ENCODE measurements around the gene ITGA6. TPM values are rescaled to one million over a fixed set of nuclear protein-coding genes. Genes with fewer than 3 reads are reported as not detected.

ITGA6 gene
- total RNA-seq, 1 experiment from 2014 or later = 75.9 TPM

- in situ Hi-C loops (cut with HindIII; ENCODE audit: low pct_unique_long_range_greater_than_20kb, low sequenced_read_pairs) (no loop called here), intact Hi-C loops (cut with micrococcal nuclease; ENCODE audit: unreplicated experiment) (no loop called here)
- TF ChIP-seq SIN3A (IDR thresholded peaks at IDR 0.05; ENCODE audit: borderline replicate concordance, insufficient read depth, low read depth, low read length) = no peak
- no peak for TF ChIP-seq REST (IDR thresholded peaks at IDR 0.05; ENCODE audit: insufficient read depth in 1 of 2, low read depth in 2 of 2, low read length in 1 of 2)
- TF ChIP-seq, protein P1, sequence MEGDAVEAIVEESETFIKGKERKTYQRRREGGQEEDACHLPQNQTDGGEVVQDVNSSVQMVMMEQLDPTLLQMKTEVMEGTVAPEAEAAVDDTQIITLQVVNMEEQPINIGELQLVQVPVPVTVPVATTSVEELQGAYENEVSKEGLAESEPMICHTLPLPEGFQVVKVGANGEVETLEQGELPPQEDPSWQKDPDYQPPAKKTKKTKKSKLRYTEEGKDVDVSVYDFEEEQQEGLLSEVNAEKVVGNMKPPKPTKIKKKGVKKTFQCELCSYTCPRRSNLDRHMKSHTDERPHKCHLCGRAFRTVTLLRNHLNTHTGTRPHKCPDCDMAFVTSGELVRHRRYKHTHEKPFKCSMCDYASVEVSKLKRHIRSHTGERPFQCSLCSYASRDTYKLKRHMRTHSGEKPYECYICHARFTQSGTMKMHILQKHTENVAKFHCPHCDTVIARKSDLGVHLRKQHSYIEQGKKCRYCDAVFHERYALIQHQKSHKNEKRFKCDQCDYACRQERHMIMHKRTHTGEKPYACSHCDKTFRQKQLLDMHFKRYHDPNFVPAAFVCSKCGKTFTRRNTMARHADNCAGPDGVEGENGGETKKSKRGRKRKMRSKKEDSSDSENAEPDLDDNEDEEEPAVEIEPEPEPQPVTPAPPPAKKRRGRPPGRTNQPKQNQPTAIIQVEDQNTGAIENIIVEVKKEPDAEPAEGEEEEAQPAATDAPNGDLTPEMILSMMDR (IDR thresholded peaks at IDR 0.05) = no peak
- no peak for TF ChIP-seq TCF7L2 (IDR thresholded peaks at IDR 0.05; ENCODE audit: low read depth, low read length)
- TF ChIP-seq POLR2AphosphoS5 (IDR thresholded peaks at IDR 0.05; ENCODE audit: low read depth, low read length) = no peak
- Histone ChIP-seq H3K9me3 (ENCODE audit: control insufficient read depth, insufficient read depth, low read depth, low read length) (no peaks in the 10 kb centered on the region), H3K27me3 (ENCODE audit: control insufficient read depth, insufficient read depth, low read length) (no peaks in the 10 kb centered on the region; the same call in 1 of the 2 replicates), H3K4me1 (ENCODE audit: control insufficient read depth, insufficient read depth, low read length) (no peaks in the 10 kb centered on the region), H3K36me3 (ENCODE audit: control insufficient read depth, insufficient read depth, low read length) (no peaks in the 10 kb centered on the region), H3K27ac (ENCODE audit: low read length) (no peak overlapping the region), H3K4me3 (ENCODE audit: low read depth in 2 of 2, low read length in 2 of 2) (no peak overlapping the region)
- BruUV-seq (replicated peaks) = no TSS peak
- ChIA-PET POLR2A (no interaction called here), CTCF (no interaction called here)
- ATAC-seq (no peak), DNase-seq (ENCODE audit: low read depth, low spot score) (no peak)
Measured at GRCh38 chr2:172403402-172403801, 24.0 kb upstream of the ITGA6 start.

- CTCF ChIA-PET = no interaction called here
- TF ChIP-seq SIN3A (IDR thresholded peaks at IDR 0.05; ENCODE audit: borderline replicate concordance, insufficient read depth, low read depth, low read length) (no peak), TCF7L2 (IDR thresholded peaks at IDR 0.05; ENCODE audit: low read depth, low read length) (no peak), POLR2AphosphoS5 (IDR thresholded peaks at IDR 0.05; ENCODE audit: low read depth, low read length) (no peak), REST (IDR thresholded peaks at IDR 0.05; ENCODE audit: insufficient read depth in 1 of 2, low read depth in 2 of 2, low read length in 1 of 2) (no peak)
- TF ChIP-seq, protein P1 (IDR thresholded peaks at IDR 0.05) = no peak
- H3K4me1 ChIP-seq (ENCODE audit: control insufficient read depth, insufficient read depth, low read length) = no peaks in the 10 kb centered on the region
- no TSS peak for BruUV-seq (replicated peaks)
- intact Hi-C loops (cut with micrococcal nuclease; ENCODE audit: unreplicated experiment) (no loop called here), in situ Hi-C loops (cut with HindIII; ENCODE audit: low pct_unique_long_range_greater_than_20kb, low sequenced_read_pairs) (no loop called here)
- H3K27me3 ChIP-seq (ENCODE audit: control insufficient read depth, insufficient read depth, low read length) = peaks cover 3% of the 10 kb centered on the region; the same call in 1 of the 2 replicates
- ATAC-seq (no peak), DNase-seq (ENCODE audit: low read depth, low spot score) (no peak)
- no peak overlapping the region for H3K4me3 ChIP-seq (ENCODE audit: low read depth in 2 of 2, low read length in 2 of 2)
- no peaks in the 10 kb centered on the region for H3K36me3 ChIP-seq (ENCODE audit: control insufficient read depth, insufficient read depth, low read length)
- no peaks in the 10 kb centered on the region for H3K9me3 ChIP-seq (ENCODE audit: control insufficient read depth, insufficient read depth, low read depth, low read length)
- no peak overlapping the region for H3K27ac ChIP-seq (ENCODE audit: low read length)
- POLR2A ChIA-PET = no interaction called here
Measured at GRCh38 chr2:172403881-172404468, 23.4 kb upstream of the ITGA6 start.
